GM12878 (cell line): ENCODE results near the gene AADAT. TPM values are rescaled to one million over a fixed set of nuclear protein-coding genes. Genes with fewer than 3 reads are reported as not detected.

Experiments
- ATAC-seq: fragments of 200-7000 bp; cut with Tn5 transposase; 3 replicates; pipeline ENCODE4 v1.9.1; 2020; ENCODE audit warnings: mild to moderate bottlenecking, moderate library complexity
- BruUV-seq: library from RNA; stranded (reverse); fragments of 400-500 nt; replicated peaks from 2 replicates; lab custom pipeline; 2021; lab: Mats Ljungman, UMichigan
- CTCF ChIA-PET: fragments of 300-600 bp; sonication (Branson Sonifier 250); formaldehyde crosslinking; extraction: SDS; loops from one replicate; lab custom pipeline; 2021; ENCODE audit warnings: inconsistent platforms; lab: Yijun Ruan, JAX
- POLR2A ChIA-PET: fragments of 350-600 bp; formaldehyde crosslinking; extraction: SDS; loops from one replicate; lab custom pipeline; 2021; ENCODE audit warnings: inconsistent platforms; lab: Charles Lee
- RAD21 ChIA-PET: fragments of 300-600 bp; sonication (Branson Sonifier 250); formaldehyde crosslinking; loops from one replicate; lab custom pipeline; 2023; ENCODE audit warnings: antibody characterized with exemption; ENCODE audit not compliant: unreplicated experiment; lab: Charles Lee
- SMC1A ChIA-PET: fragments of 300-600 bp; sonication (Branson Sonifier 250); formaldehyde crosslinking; loops from one replicate; lab custom pipeline; 2023; ENCODE audit not compliant: unreplicated experiment, uncharacterized antibody; lab: Charles Lee
- DNase-seq: peaks from one replicate; pipeline ENCODE4 v3.0.0-alpha.2; 2011; ENCODE audit warnings: low read depth, low spot score
- FAIRE-seq: peaks from 3 replicates; lab custom pipeline; 2011; peaks lifted over from hg19 to GRCh38; lab: Jason Lieb, UNC
- H2AFZ ChIP-seq: 2 replicates; pipeline ENCODE4 v1.6.0; 2011; ENCODE audit warnings: low read depth, low read length, control low read depth; ENCODE audit not compliant: control insufficient read depth
- H3K27ac ChIP-seq: 2 replicates; pipeline ENCODE4 v1.5.1; 2011; ENCODE audit warnings: control low read depth; ENCODE audit not compliant: control insufficient read depth, insufficient read depth
- H3K27me3 ChIP-seq, 2 experiments: replicated peaks in 1 of 2; 2 replicates each; pipeline versions ENCODE4 v1.6.0 to v1.6.1; 2011; ENCODE audit warnings: low read length in 1 of 2; ENCODE audit not compliant: control insufficient read depth in 2 of 2, insufficient read depth in 2 of 2
- H3K36me3 ChIP-seq, 2 experiments: 2 replicates each; pipeline ENCODE4 v1.5.1; 2011; ENCODE audit warnings: low read length in 1 of 2; ENCODE audit not compliant: control insufficient read depth in 2 of 2, insufficient read depth in 2 of 2
- H3K4me1 ChIP-seq: 2 replicates; pipeline ENCODE4 v1.6.1; 2011; ENCODE audit warnings: mild to moderate bottlenecking, low read length, moderate library complexity, mixed read lengths; ENCODE audit not compliant: control insufficient read depth, insufficient read depth
- H3K4me2 ChIP-seq: 2 replicates; pipeline ENCODE4 v1.6.0; 2011; ENCODE audit warnings: control low read depth; ENCODE audit not compliant: control insufficient read depth, insufficient read depth
- H3K4me3 ChIP-seq: fragments of 200-600 bp; sonication (generic); 2 replicates; pipeline ENCODE4 v1.5.1; 2016
- H3K79me2 ChIP-seq: 2 replicates; pipeline ENCODE4 v1.6.0; 2011; ENCODE audit warnings: low read length; ENCODE audit not compliant: control insufficient read depth, insufficient read depth
- H3K9ac ChIP-seq: 2 replicates; pipeline ENCODE4 v1.8.0; 2011; ENCODE audit warnings: low read length, control low read depth, mixed read lengths; ENCODE audit not compliant: control insufficient read depth, insufficient read depth
- H3K9me3 ChIP-seq: replicated peaks from 3 replicates; pipeline ENCODE4 v1.5.1; 2011; ENCODE audit warnings: mild to moderate bottlenecking, low read length; ENCODE audit not compliant: control insufficient read depth, insufficient read depth
- H4K20me1 ChIP-seq: 2 replicates; pipeline ENCODE4 v1.6.0; 2011; ENCODE audit not compliant: control insufficient read depth, insufficient read depth
- EGR1 ChIP-seq, 2 experiments: IDR thresholded peaks; 1 replicate in 1 of 2; 2 replicates in 1 of 2; pipeline ENCODE4 v1.6.1; 2011 to 2012; ENCODE audit warnings: low read depth in 2 of 2, low read length in 2 of 2, borderline replicate concordance in 1 of 2, mild to moderate bottlenecking in 1 of 2, moderate library complexity in 1 of 2
- HCFC1 ChIP-seq: fragments of 150-350 bp; IDR thresholded peaks from 2 replicates; pipeline ENCODE4 v1.6.1; 2014; ENCODE audit warnings: low read length
- IKZF1 ChIP-seq: fragments of 450-650 bp; conservative IDR thresholded peaks from 2 replicates; pipeline ENCODE4 v1.6.1; 2017; ENCODE audit warnings: antibody characterized with exemption, mild to moderate bottlenecking
- NFIC ChIP-seq: IDR thresholded peaks from 2 replicates; pipeline ENCODE4 v1.6.1; 2012; ENCODE audit warnings: low read depth, mild to moderate bottlenecking, inconsistent platforms, low read length, moderate library complexity
- NFXL1 ChIP-seq: fragments of 450-650 bp; IDR thresholded peaks from 2 replicates; pipeline ENCODE4 v1.6.1; 2017; ENCODE audit warnings: antibody characterized with exemption, mild to moderate bottlenecking, borderline replicate concordance
- NRF1 ChIP-seq: conservative IDR thresholded peaks from 2 replicates; pipeline ENCODE4 v1.6.1; 2011; ENCODE audit warnings: mild to moderate bottlenecking, low read depth, low read length, improper control_type of control experiment
- RBBP5 ChIP-seq: fragments of 200-600 bp; sonication (generic); conservative IDR thresholded peaks from 2 replicates; pipeline ENCODE4 v1.6.1; 2016
- SMAD1 ChIP-seq: fragments of 450-650 bp; IDR thresholded peaks from 2 replicates; pipeline ENCODE4 v1.6.1; 2018; ENCODE audit warnings: mild to moderate bottlenecking, low read depth; ENCODE audit not compliant: partially characterized antibody
- YBX1 ChIP-seq: fragments of 450-650 bp; IDR thresholded peaks from 2 replicates; pipeline ENCODE4 v1.6.1; 2016; ENCODE audit warnings: antibody characterized with exemption
- ZSCAN29 ChIP-seq: fragments of 450-650 bp; IDR thresholded peaks from 2 replicates; pipeline ENCODE4 v1.6.1; 2017; ENCODE audit warnings: mild to moderate bottlenecking, moderate library complexity
- WGBS: methylation state at CpG from one replicate; pipeline ENCODE4 v1.1.6; 2016; ENCODE audit warnings: low lambda C conversion rate; ENCODE audit not compliant: insufficient replicate concordance, insufficient coverage; ENCODE audit errors: missing lambda C conversion rate; 5-methylcytosine and 5-hydroxymethylcytosine counted together
- in situ Hi-C: fragments of 300-500 bp; cut with MboI; formaldehyde crosslinking; loops from 9 replicates; pipeline ENCODE4 v1.14.3; 2018; ENCODE audit warnings: mixed read lengths
- intact Hi-C: fragments of 100-400 bp; cut with micrococcal nuclease; formaldehyde crosslinking; loops from one replicate; pipeline ENCODE4 v1.14.2; 2022; ENCODE audit not compliant: unreplicated experiment
- polyA plus RNA-seq, 11 experiments: library from polyadenylated mRNA; depleted of rRNA in 4 of 11; unstranded in 6 of 11; stranded (reverse) in 5 of 11; fragments of >200 nt; fragmentation: Nextera tagmentation in 4 of 11; fragmentation: Illumina TruSeq in 1 of 11; extraction: Ambion mirVana in 4 of 11; extraction: Trizol in 1 of 11; gene quantifications; 1 replicate in 1 of 11; 2 replicates in 10 of 11; pipeline versions ENCODE4 v1.2.1 to v1.2.3, GENCODE V29; 2011 to 2016; ENCODE audit warnings: inconsistent platforms in 2 of 11, missing spikeins in 2 of 11, low read depth in 1 of 11
- total RNA-seq, 4 experiments: library from RNA; depleted of rRNA in 3 of 4; stranded (reverse); fragments of >200 nt in 3 of 4; fragmentation: Illumina TruSeq in 1 of 4; extraction: Trizol in 1 of 4; gene quantifications; 2 replicates each; pipeline versions ENCODE4 v1.2.1 to v1.2.3, GENCODE V29; 2013 to 2021

The AADAT gene
- total and polyA plus RNA-seq, 10 of the 15 experiments (the other 5 are each of a cell fraction or from before 2014, with no cell fraction given), result not detected

GRCh38 chr4:170080496-170080895 lies 9.3 kb downstream of the AADAT start:
- intact Hi-C loops, result no loop called here
- ATAC-seq, result no peak
- Histone ChIP-seq H4K20me1 (no peaks in the 10 kb centered on the region), H3K27ac (no peak overlapping the region), H3K4me2 (no peak overlapping the region)
- no TSS peak for BruUV-seq
- TF ChIP-seq IKZF1, result no peak
- TF ChIP-seq ZSCAN29, result no peak
- TF ChIP-seq NRF1, result no peak
- TF ChIP-seq RBBP5, result no peak
- no peak for TF ChIP-seq EGR1 (IDR thresholded peaks at IDR 0.05; ENCODE audit: borderline replicate concordance in 1 of 2, low read depth in 2 of 2, low read length in 2 of 2)
- TF ChIP-seq HCFC1, result no peak
- no peak for TF ChIP-seq NFIC
- TF ChIP-seq YBX1, result no peak
- no peak for TF ChIP-seq NFXL1
- TF ChIP-seq, all 136 proteins: peak for 0
- no peaks in the 10 kb centered on the region for H3K9me3 ChIP-seq
- CTCF ChIA-PET, result interaction anchor here (1.1 kb wide), 1 partner anchor 270 kb away, joined by 3 read pairs; no protein-coding TSS in a partner anchor
- SMC1A ChIA-PET, result no interaction called here
- RAD21 ChIA-PET, result no interaction called here
- no peak overlapping the region for H3K4me3 ChIP-seq
- no peak overlapping the region for H3K9ac ChIP-seq
- POLR2A ChIA-PET, result no interaction called here
- H3K36me3 ChIP-seq, result no peaks in the 10 kb centered on the region
- FAIRE-seq, result no peak
- H3K27me3 ChIP-seq, result no peaks in the 10 kb centered on the region
- no peak for DNase-seq
- H3K4me1 ChIP-seq, result no peaks in the 10 kb centered on the region
- WGBS, result 18% methylated on average over 3 of the region's 3 CpGs
- H3K79me2 ChIP-seq, result no peaks in the 10 kb centered on the region
- H2AFZ ChIP-seq, result no peak overlapping the region
- in situ Hi-C loops, result no loop called here

GRCh38 chr4:170079981-170080380 lies 9.8 kb downstream of the AADAT start:
- no peak for FAIRE-seq
- no peak overlapping the region for H3K9ac ChIP-seq
- in situ Hi-C loops (no loop called here), intact Hi-C loops (no loop called here)
- ChIA-PET POLR2A (no interaction called here), RAD21 (no interaction called here), SMC1A (no interaction called here), CTCF (no interaction called here)
- no peak overlapping the region for H3K4me3 ChIP-seq
- H3K79me2 ChIP-seq, result no peaks in the 10 kb centered on the region
- DNase-seq, result no peak
- no peak overlapping the region for H3K27ac ChIP-seq
- no peaks in the 10 kb centered on the region for H3K36me3 ChIP-seq
- no peak overlapping the region for H2AFZ ChIP-seq
- H3K27me3 ChIP-seq, result no peaks in the 10 kb centered on the region
- H4K20me1 ChIP-seq, result no peaks in the 10 kb centered on the region
- H3K9me3 ChIP-seq, result no peaks in the 10 kb centered on the region
- BruUV-seq, result no TSS peak
- ATAC-seq, result no peak
- no peak for TF ChIP-seq SMAD1
- no peak overlapping the region for H3K4me2 ChIP-seq
- H3K4me1 ChIP-seq, result no peaks in the 10 kb centered on the region
- 17% methylated on average over 2 of the region's 2 CpGs for WGBS
